HCT116 (cell line): ENCODE results near the gene SLC51A. TPM values are rescaled to one million over a fixed set of nuclear protein-coding genes. Genes with fewer than 3 reads are reported as not detected.

Source experiments
- ATAC-seq: fragments of 200-7000 bp; cut with Tn5 transposase; 2 replicates; pipeline ENCODE4 v1.9.1; 2020; ENCODE audit warnings: mild to moderate bottlenecking, moderate library complexity
- BruUV-seq: library from RNA; stranded (reverse); fragments of 400-500 nt; replicated peaks from 2 replicates; lab custom pipeline; 2021; lab: Mats Ljungman, UMichigan
- CTCF ChIA-PET: fragments of 300-600 bp; sonication (Branson Sonifier 250); formaldehyde crosslinking; loops from one replicate; lab custom pipeline; 2021; ENCODE audit warnings: antibody characterized with exemption; lab: Charles Lee
- POLR2A ChIA-PET: fragments of 300-600, 350-600 bp; sonication (Branson Sonifier 250); formaldehyde crosslinking; loops from one replicate; lab custom pipeline; 2021; ENCODE audit warnings: antibody characterized with exemption; lab: Charles Lee
- RAD21 ChIA-PET, 2 experiments: fragments of 300-600 bp; sonication (Branson Sonifier 250); formaldehyde crosslinking; loops; one replicate each; lab custom pipeline; 2023; ENCODE audit warnings: low total read pairs in 2 of 2; ENCODE audit not compliant: uncharacterized antibody in 2 of 2, unreplicated experiment in 2 of 2, low non-redundant PET in 1 of 2; lab: Charles Lee
- DNase-seq: peaks from one replicate; pipeline ENCODE4 v3.0.0-alpha.2; 2010; ENCODE audit warnings: low read depth, low spot score
- H2AFZ ChIP-seq: fragments of 200-600 bp; shearing (Covaris generic), sonication (generic); 2 replicates; pipeline ENCODE4 v1.6.1; 2017; ENCODE audit warnings: low read depth, mixed run types, mixed read lengths, antibody characterized with exemption, low read length; ENCODE audit not compliant: poor library complexity, severe bottlenecking
- H3K27ac ChIP-seq: 2 replicates; pipeline ENCODE4 v1.5.1; 2012; ENCODE audit warnings: low read depth, low read length
- H3K27me3 ChIP-seq: fragments of 200-600 bp; sonication (generic); 2 replicates; pipeline ENCODE4 v1.6.1; 2016; ENCODE audit warnings: mixed run types, low read length, mixed read lengths; ENCODE audit not compliant: insufficient read depth
- H3K36me3 ChIP-seq, 2 experiments: fragments of 200-500 bp in 1 of 2; fragments of 200-600 bp in 1 of 2; sonication (Bioruptor generic) in 1 of 2; sonication (generic) in 1 of 2; 2 replicates each; pipeline versions ENCODE4 v1.5.1 to v1.6.1; 2014 to 2016; ENCODE audit warnings: low read length in 2 of 2, inconsistent platforms in 1 of 2, mixed read lengths in 1 of 2, mixed run types in 1 of 2; ENCODE audit not compliant: insufficient read depth in 2 of 2, control insufficient read depth in 1 of 2
- H3K4me1 ChIP-seq, 2 experiments: fragments of 200-600 bp in 1 of 2; sonication (generic) in 1 of 2; 2 replicates each; pipeline versions ENCODE4 v1.5.1 to v1.6.1; 2012 to 2017; ENCODE audit warnings: low read length in 2 of 2, inconsistent platforms in 1 of 2, mild to moderate bottlenecking in 1 of 2, mixed read lengths in 1 of 2, mixed run types in 1 of 2, moderate library complexity in 1 of 2; ENCODE audit not compliant: insufficient read depth in 2 of 2, control insufficient read depth in 1 of 2
- H3K4me2 ChIP-seq: fragments of 200-600 bp; sonication (generic); 2 replicates; pipeline ENCODE4 v1.6.1; 2017; ENCODE audit warnings: mixed run types, low read length, mixed read lengths
- H3K4me3 ChIP-seq, 2 experiments: fragments of 200-600 bp in 1 of 2; sonication (generic) in 1 of 2; replicated peaks in 1 of 2; 2 replicates each; pipeline ENCODE4 v1.5.1; 2011 to 2016; ENCODE audit warnings: low read length in 2 of 2, control low read depth in 1 of 2, low read depth in 1 of 2, mild to moderate bottlenecking in 1 of 2, mixed read lengths in 1 of 2, mixed run types in 1 of 2
- H3K79me2 ChIP-seq: fragments of 200-600 bp; sonication (generic); 2 replicates; pipeline ENCODE4 v1.6.1; 2017; ENCODE audit warnings: mild to moderate bottlenecking, mixed run types, low read length, moderate library complexity, mixed read lengths; ENCODE audit not compliant: insufficient read depth
- H3K9ac ChIP-seq: fragments of 200-600 bp; sonication (generic); 2 replicates; pipeline ENCODE4 v1.6.1; 2016; ENCODE audit warnings: low read length, mixed read lengths
- H3K9me2 ChIP-seq: fragments of 200-600 bp; sonication (generic), shearing (Covaris generic); 2 replicates; pipeline ENCODE4 v1.6.1; 2017; ENCODE audit warnings: mixed run types, mild to moderate bottlenecking, moderate library complexity; ENCODE audit not compliant: insufficient read depth
- H3K9me3 ChIP-seq, 2 experiments: fragments of 200-500 bp in 1 of 2; fragments of 200-600 bp in 1 of 2; sonication (Bioruptor generic) in 1 of 2; sonication (generic) in 1 of 2; 2 replicates each; pipeline ENCODE4 v1.6.1; 2014 to 2017; ENCODE audit warnings: low read length in 2 of 2, mixed read lengths in 2 of 2, inconsistent platforms in 1 of 2, low read depth in 1 of 2, mild to moderate bottlenecking in 1 of 2, mixed run types in 1 of 2, moderate library complexity in 1 of 2; ENCODE audit not compliant: control insufficient read depth in 1 of 2, insufficient read depth in 1 of 2
- H4K20me1 ChIP-seq: fragments of 200-600 bp; sonication (generic), shearing (Covaris generic); 2 replicates; pipeline ENCODE4 v1.6.1; 2017; ENCODE audit warnings: mixed run types, mild to moderate bottlenecking, moderate library complexity; ENCODE audit not compliant: insufficient read depth
- CBX3 ChIP-seq: IDR thresholded peaks from 2 replicates; pipeline ENCODE4 v1.6.1; 2012; ENCODE audit warnings: low read depth
- CTCF ChIP-seq, 3 experiments: fragments of 200-600 bp in 1 of 3; sonication (generic) in 1 of 3; IDR thresholded peaks in 2 of 3; conservative IDR thresholded peaks in 1 of 3; 2 replicates each; pipeline ENCODE4 v1.5.1; 2012 to 2017; ENCODE audit warnings: low read depth in 2 of 3, low read length in 2 of 3, antibody characterized with exemption in 1 of 3, borderline replicate concordance in 1 of 3, control low read depth in 1 of 3, mild to moderate bottlenecking in 1 of 3, mixed read lengths in 1 of 3, mixed run types in 1 of 3, moderate library complexity in 1 of 3; ENCODE audit not compliant: insufficient read depth in 1 of 3
- EZH2 ChIP-seq: fragments of 200-600 bp; sonication (generic); IDR thresholded peaks from 2 replicates; pipeline ENCODE4 v1.6.1; 2017; ENCODE audit warnings: antibody characterized with exemption, mixed run types
- EZH2phosphoT487 ChIP-seq: fragments of 200-600 bp; IDR thresholded peaks from 2 replicates; pipeline ENCODE4 v1.6.1; 2018; ENCODE audit warnings: antibody characterized with exemption, borderline replicate concordance
- FOSL1 ChIP-seq: IDR thresholded peaks from 2 replicates; pipeline ENCODE4 v1.6.1; 2012; ENCODE audit warnings: low read depth
- POLR2A ChIP-seq: IDR thresholded peaks from 2 replicates; pipeline ENCODE4 v1.7.0; 2011; ENCODE audit warnings: borderline replicate concordance; ENCODE audit not compliant: insufficient read depth, insufficient read length; ENCODE audit errors: extremely low read depth
- RAD21 ChIP-seq: IDR thresholded peaks from 2 replicates; pipeline ENCODE4 v1.6.1; 2012; ENCODE audit warnings: low read depth, mild to moderate bottlenecking
- SIN3A ChIP-seq: IDR thresholded peaks from 2 replicates; pipeline ENCODE4 v1.6.1; 2012; ENCODE audit warnings: low read depth
- SRF ChIP-seq: IDR thresholded peaks from 2 replicates; pipeline ENCODE4 v1.6.1; 2012; ENCODE audit warnings: low read depth
- TCF7L2 ChIP-seq: IDR thresholded peaks from 2 replicates; pipeline ENCODE4 v1.7.0; 2011; ENCODE audit warnings: borderline replicate concordance, inconsistent platforms; ENCODE audit not compliant: insufficient read depth, insufficient read length; ENCODE audit errors: extremely low read depth
- ZFX ChIP-seq: fragments of 450-650 bp; IDR thresholded peaks from 2 replicates; pipeline ENCODE4 v1.6.1; 2017
- ZNF274 ChIP-seq: fragments of 200-500 bp; sonication (Bioruptor generic); IDR thresholded peaks from 2 replicates; pipeline ENCODE4 v1.6.1; 2014; ENCODE audit warnings: mild to moderate bottlenecking, low read depth, low read length, inconsistent platforms
- intact Hi-C: fragments of 100-400 bp; cut with micrococcal nuclease; formaldehyde crosslinking; loops from 2 replicates; pipeline ENCODE4 v1.10.0; 2022
- total RNA-seq: library from RNA; stranded (reverse); gene quantifications from one replicate; pipeline ENCODE4 v1.2.1, GENCODE V29; 2021; ENCODE audit not compliant: unreplicated experiment
- TF ChIP-seq, protein P1 (sequence below): IDR thresholded peaks from 2 replicates; pipeline ENCODE4 v1.6.1; 2011; ENCODE audit warnings: mild to moderate bottlenecking, low read length, moderate library complexity; ENCODE audit not compliant: insufficient replicate concordance; ENCODE audit errors: extremely low read depth
- TF ChIP-seq, protein P2 (sequence below): IDR thresholded peaks from 2 replicates; pipeline ENCODE4 v1.6.1; 2012

The SLC51A gene
- total RNA-seq, 1 experiment from 2014 or later, result not detected

DNA sequence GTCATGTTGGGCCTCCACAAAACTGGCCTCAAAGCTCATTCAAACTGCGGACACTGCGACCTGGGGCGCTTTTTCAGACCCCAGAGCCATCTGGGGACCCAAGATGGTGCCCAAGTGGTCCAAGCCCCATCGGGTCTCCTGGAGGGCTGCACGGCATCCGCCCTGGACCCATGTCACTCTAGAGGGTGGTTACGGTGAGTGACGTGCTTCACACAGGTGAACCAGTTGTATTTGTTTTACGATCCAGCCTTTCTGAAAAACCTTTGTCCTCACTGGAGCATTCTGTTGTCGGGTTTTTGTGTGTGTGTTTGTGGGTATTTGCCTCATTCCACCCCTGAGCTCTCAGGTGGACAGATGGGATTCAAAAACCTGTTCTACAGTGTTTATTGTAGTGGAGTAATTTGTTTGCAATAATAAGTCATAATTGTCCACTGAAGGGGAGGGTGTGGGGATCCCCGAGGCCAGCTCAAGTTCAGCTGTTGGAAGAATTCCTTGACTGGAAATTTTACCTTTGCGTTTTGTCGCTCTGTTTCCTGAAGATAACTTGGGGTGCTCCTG is 1.9 kb downstream of the SLC51A start:
- Histone ChIP-seq H3K9me2 (no peaks in the 10 kb centered on the region), H3K4me2 (no peak overlapping the region), H3K27ac (no peak overlapping the region), H3K9me3 (no peaks in the 10 kb centered on the region), H3K27me3 (no peaks in the 10 kb centered on the region), H3K4me1 (no peaks in the 10 kb centered on the region), H3K4me3 (no peak overlapping the region), H2AFZ (no peak overlapping the region), H4K20me1 (no peaks in the 10 kb centered on the region), H3K36me3 (no peaks in the 10 kb centered on the region), H3K79me2 (no peaks in the 10 kb centered on the region), H3K9ac (no peak overlapping the region)
- CTCF ChIA-PET, result no interaction called here
- BruUV-seq, result no TSS peak
- POLR2A ChIA-PET, result no interaction called here
- no peak for TF ChIP-seq SRF
- RAD21 ChIA-PET, result no interaction called here
- DNase-seq, result no peak
- intact Hi-C loops, result no loop called here
- ATAC-seq, result no peak

- Histone ChIP-seq H3K4me3 (no peak overlapping the region), H3K4me2 (no peak overlapping the region), H3K36me3 (no peaks in the 10 kb centered on the region), H3K9me2 (no peaks in the 10 kb centered on the region), H3K79me2 (no peaks in the 10 kb centered on the region), H2AFZ (no peak overlapping the region), H3K27ac (no peak overlapping the region), H3K27me3 (no peaks in the 10 kb centered on the region), H3K9me3 (no peaks in the 10 kb centered on the region), H3K9ac (no peak overlapping the region), H4K20me1 (no peaks in the 10 kb centered on the region), H3K4me1 (no peaks in the 10 kb centered on the region)
- ATAC-seq (no peak; the same call in 1 of the 2 replicates), DNase-seq (no peak)
- ChIA-PET CTCF (no interaction called here), RAD21 (no interaction called here), POLR2A (no interaction called here)
- no peak for TF ChIP-seq ZFX
- TF ChIP-seq, protein P1, sequence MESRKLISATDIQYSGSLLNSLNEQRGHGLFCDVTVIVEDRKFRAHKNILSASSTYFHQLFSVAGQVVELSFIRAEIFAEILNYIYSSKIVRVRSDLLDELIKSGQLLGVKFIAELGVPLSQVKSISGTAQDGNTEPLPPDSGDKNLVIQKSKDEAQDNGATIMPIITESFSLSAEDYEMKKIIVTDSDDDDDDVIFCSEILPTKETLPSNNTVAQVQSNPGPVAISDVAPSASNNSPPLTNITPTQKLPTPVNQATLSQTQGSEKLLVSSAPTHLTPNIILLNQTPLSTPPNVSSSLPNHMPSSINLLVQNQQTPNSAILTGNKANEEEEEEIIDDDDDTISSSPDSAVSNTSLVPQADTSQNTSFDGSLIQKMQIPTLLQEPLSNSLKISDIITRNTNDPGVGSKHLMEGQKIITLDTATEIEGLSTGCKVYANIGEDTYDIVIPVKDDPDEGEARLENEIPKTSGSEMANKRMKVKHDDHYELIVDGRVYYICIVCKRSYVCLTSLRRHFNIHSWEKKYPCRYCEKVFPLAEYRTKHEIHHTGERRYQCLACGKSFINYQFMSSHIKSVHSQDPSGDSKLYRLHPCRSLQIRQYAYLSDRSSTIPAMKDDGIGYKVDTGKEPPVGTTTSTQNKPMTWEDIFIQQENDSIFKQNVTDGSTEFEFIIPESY, result no peak
- no peak for TF ChIP-seq CBX3
- TF ChIP-seq SRF, result no peak
- TF ChIP-seq FOSL1, result no peak
- no peak for TF ChIP-seq TCF7L2
- TF ChIP-seq SIN3A, result no peak
- no peak for TF ChIP-seq CTCF (IDR thresholded peaks at IDR 0.05 in 2 of 3, conservative IDR thresholded peaks at IDR 0.05 in 1 of 3; ENCODE audit: borderline replicate concordance in 1 of 3, insufficient read depth in 1 of 3, low read depth in 2 of 3, low read length in 2 of 3)
- TF ChIP-seq, protein P2, sequence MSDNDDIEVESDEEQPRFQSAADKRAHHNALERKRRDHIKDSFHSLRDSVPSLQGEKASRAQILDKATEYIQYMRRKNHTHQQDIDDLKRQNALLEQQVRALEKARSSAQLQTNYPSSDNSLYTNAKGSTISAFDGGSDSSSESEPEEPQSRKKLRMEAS, result no peak
- TF ChIP-seq POLR2A, result no peak
- no peak for TF ChIP-seq RAD21
- no peak for TF ChIP-seq EZH2phosphoT487
- no peak for TF ChIP-seq EZH2
- no peak for TF ChIP-seq ZNF274
- intact Hi-C loops, result no loop called here
- BruUV-seq, result no TSS peak
Measured at GRCh38 chr3:196219194-196219969, 3.0 kb downstream of the SLC51A start.
